Immature natural killer cell (primary cell): ENCODE results near the gene SYTL3. TPM values are rescaled to one million over a fixed set of nuclear protein-coding genes. Genes with fewer than 3 reads are reported as not detected.

Experiments used
- DNase-seq, 3 donors: peaks; one replicate each; pipeline ENCODE4 v3.0.0; 2022; ENCODE audit warnings: mixed read lengths in 1 of 3
- H3K27ac Mint-ChIP-seq, 6 donors: one replicate each; pipeline ENCODE4 v1.8.0; 2020; ENCODE audit warnings: mixed read lengths in 6 of 6, mild to moderate bottlenecking in 5 of 6, inconsistent platforms in 4 of 6, moderate library complexity in 3 of 6
- H3K27me3 Mint-ChIP-seq, 3 donors: one replicate each; pipeline ENCODE4 v1.8.0; 2020 to 2021; ENCODE audit warnings: low read depth in 3 of 3, mild to moderate bottlenecking in 3 of 3, mixed read lengths in 3 of 3, moderate library complexity in 3 of 3, inconsistent platforms in 1 of 3
- H3K36me3 Mint-ChIP-seq, 3 donors: one replicate each; pipeline ENCODE4 v1.8.0; 2020; ENCODE audit warnings: mixed read lengths in 3 of 3, inconsistent platforms in 2 of 3, mild to moderate bottlenecking in 2 of 3
- H3K4me1 Mint-ChIP-seq, 2 donors: one replicate each; pipeline ENCODE4 v1.8.0; 2020; ENCODE audit warnings: inconsistent platforms in 2 of 2, mild to moderate bottlenecking in 2 of 2, mixed read lengths in 2 of 2, moderate library complexity in 1 of 2
- H3K4me3 Mint-ChIP-seq, 5 donors: one replicate each; pipeline ENCODE4 v1.8.0; 2020; ENCODE audit warnings: mild to moderate bottlenecking in 5 of 5, mixed read lengths in 5 of 5, inconsistent platforms in 3 of 5, moderate library complexity in 3 of 5
- H3K9me3 Mint-ChIP-seq, 6 donors: one replicate each; pipeline ENCODE4 v1.8.0; 2020; ENCODE audit warnings: mild to moderate bottlenecking in 6 of 6, mixed read lengths in 6 of 6, inconsistent platforms in 4 of 6, moderate library complexity in 3 of 6
- polyA plus RNA-seq, 3 donors: library from polyadenylated mRNA; unstranded; fragments of 300-500 nt; fragmentation: Illumina TruSeq; gene quantifications; one replicate each; pipeline ENCODE4 v1.2.3, GENCODE V29; 2021

Gene SYTL3
- polyA plus RNA-seq, 3 donors from 2014 or later = 45.4 to 56.5 (median 52.0) TPM

GRCh38 chr6:158706369-158706982, 56.6 kb downstream of the SYTL3 start:
- Mint-ChIP-seq H3K36me3 (peaks cover 20 to 32% (median 23%) of the 10 kb centered on the region in 3 donors), H3K27me3 (peaks cover 2 to 8% (median 4%) of the 10 kb centered on the region in 3 donors), H3K4me1 (peaks cover 32 to 33% of the 10 kb centered on the region in 2 donors), H3K4me3 (no peak overlapping the region), H3K27ac (peak overlapping the region in 4 of 6 donors; percentile 24 to 65 (median 52)), H3K9me3 (no peaks in the 10 kb centered on the region)
- no peak for DNase-seq

- DNase-seq = no peak
- Mint-ChIP-seq H3K4me1 (peaks cover 29 to 35% of the 10 kb centered on the region in 2 donors), H3K4me3 (no peak overlapping the region), H3K27ac (peak overlapping the region in 4 of 6 donors; percentile 2 to 65 (median 14)), H3K9me3 (no peaks in the 10 kb centered on the region), H3K27me3 (peaks cover 2 to 8% (median 4%) of the 10 kb centered on the region in 3 donors), H3K36me3 (peaks cover 20 to 39% (median 23%) of the 10 kb centered on the region in 3 donors)
These were observed 57.4 kb downstream of the SYTL3 start for GRCh38 chr6:158707120-158707820.

GRCh38 chr6:158707821-158708195, 58.0 kb downstream of the SYTL3 start:
- Mint-ChIP-seq H3K9me3 (no peaks in the 10 kb centered on the region), H3K4me1 (peaks cover 29 to 35% of the 10 kb centered on the region in 2 donors), H3K27ac (peak overlapping the region in 2 of 6 donors; percentile 2 to 21), H3K4me3 (no peak overlapping the region), H3K27me3 (peaks cover 2 to 8% (median 4%) of the 10 kb centered on the region in 3 donors), H3K36me3 (peaks cover 20 to 41% (median 23%) of the 10 kb centered on the region in 3 donors)
- DNase-seq = no peak

- peak overlapping the region in 2 of 6 donors; percentile 5 to 46 for H3K27ac Mint-ChIP-seq
- no peak for DNase-seq
- peaks cover 31 to 37% of the 10 kb centered on the region in 2 donors for H3K4me1 Mint-ChIP-seq
- peaks cover 24 to 45% (median 28%) of the 10 kb centered on the region in 3 donors for H3K36me3 Mint-ChIP-seq
- no peak overlapping the region for H3K4me3 Mint-ChIP-seq
- H3K27me3 Mint-ChIP-seq = peaks cover 2 to 8% (median 4%) of the 10 kb centered on the region in 3 donors
- no peaks in the 10 kb centered on the region for H3K9me3 Mint-ChIP-seq
These were observed 58.4 kb downstream of the SYTL3 start for GRCh38 chr6:158708239-158708638.

- H3K36me3 Mint-ChIP-seq = peaks cover 31 to 59% (median 40%) of the 10 kb centered on the region in 3 donors
- no peaks in the 10 kb centered on the region for H3K9me3 Mint-ChIP-seq
- DNase-seq = no peak
- H3K4me3 Mint-ChIP-seq = no peak overlapping the region
- peaks cover 30 to 39% of the 10 kb centered on the region in 2 donors for H3K4me1 Mint-ChIP-seq
- H3K27me3 Mint-ChIP-seq = peaks cover 4 to 7% (median 5%) of the 10 kb centered on the region in 3 donors
- H3K27ac Mint-ChIP-seq = peak overlapping the region in 2 of 6 donors; percentile 2 to 3
These were observed 60.0 kb downstream of the SYTL3 start for GRCh38 chr6:158709809-158710208.

GRCh38 chr6:158711264-158711663, 61.4 kb downstream of the SYTL3 start:
- Mint-ChIP-seq H3K9me3 (no peaks in the 10 kb centered on the region), H3K4me1 (peaks cover 35 to 53% of the 10 kb centered on the region in 2 donors), H3K4me3 (no peak overlapping the region), H3K27ac (peak overlapping the region in 5 of 6 donors; percentile 31 to 75 (median 42)), H3K27me3 (peaks cover 0 to 7% (median 4%) of the 10 kb centered on the region in 3 donors), H3K36me3 (peaks cover 39 to 70% (median 46%) of the 10 kb centered on the region in 3 donors)
- DNase-seq = no peak

- H3K36me3 Mint-ChIP-seq = peaks cover 40 to 60% (median 41%) of the 10 kb centered on the region in 3 donors
- H3K27me3 Mint-ChIP-seq = peaks cover 10 to 15% (median 13%) of the 10 kb centered on the region in 3 donors
- H3K4me1 Mint-ChIP-seq = peaks cover 51 to 75% of the 10 kb centered on the region in 2 donors
- DNase-seq = no peak
- no peaks in the 10 kb centered on the region for H3K9me3 Mint-ChIP-seq
- no peak overlapping the region for H3K4me3 Mint-ChIP-seq
- H3K27ac Mint-ChIP-seq = peak overlapping the region in 3 of 6 donors; percentile 45 to 57 (median 55)
These were observed 63.6 kb downstream of the SYTL3 start for GRCh38 chr6:158713469-158713868.

- H3K36me3 Mint-ChIP-seq = peaks cover 34 to 51% (median 35%) of the 10 kb centered on the region in 3 donors
- H3K4me3 Mint-ChIP-seq = no peak overlapping the region
- H3K9me3 Mint-ChIP-seq = no peaks in the 10 kb centered on the region
- peaks cover 12 to 17% (median 12%) of the 10 kb centered on the region in 3 donors for H3K27me3 Mint-ChIP-seq
- H3K27ac Mint-ChIP-seq = peak overlapping the region; percentile 53 to 100 (median 72)
- DNase-seq = no peak
- peaks cover 64 to 87% of the 10 kb centered on the region in 2 donors for H3K4me1 Mint-ChIP-seq
These were observed 64.9 kb downstream of the SYTL3 start for GRCh38 chr6:158714706-158715105.

GRCh38 chr6:158715330-158716311, 65.8 kb downstream of the SYTL3 start:
- Mint-ChIP-seq H3K4me1 (peaks cover 70 to 89% of the 10 kb centered on the region in 2 donors), H3K36me3 (peaks cover 26 to 43% (median 28%) of the 10 kb centered on the region in 3 donors), H3K27ac (peak overlapping the region; percentile 80 to 100 (median 92)), H3K9me3 (no peaks in the 10 kb centered on the region), H3K4me3 (peak overlapping the region; percentile 21 to 80 (median 62)), H3K27me3 (peaks cover 12 to 22% (median 16%) of the 10 kb centered on the region in 3 donors)
- DNase-seq = peak in 1 of 3 donors; percentile 18

- Mint-ChIP-seq H3K4me1 (peaks cover 84 to 97% of the 10 kb centered on the region in 2 donors), H3K4me3 (peak overlapping the region; percentile 79 to 87 (median 84)), H3K36me3 (peaks cover 27 to 32% (median 27%) of the 10 kb centered on the region in 3 donors), H3K9me3 (no peaks in the 10 kb centered on the region), H3K27ac (peak overlapping the region; percentile 96 to 100 (median 99)), H3K27me3 (peaks cover 12 to 26% (median 18%) of the 10 kb centered on the region in 3 donors)
- peak; percentile 79 for DNase-seq
These were observed 67.8 kb downstream of the SYTL3 start for GRCh38 chr6:158717341-158718330.

- no peaks in the 10 kb centered on the region for H3K9me3 Mint-ChIP-seq
- peak overlapping the region; percentile 96 to 100 (median 99) for H3K27ac Mint-ChIP-seq
- H3K27me3 Mint-ChIP-seq = peaks cover 12 to 26% (median 18%) of the 10 kb centered on the region in 3 donors
- DNase-seq = no peak
- H3K4me1 Mint-ChIP-seq = peaks cover 81 to 95% of the 10 kb centered on the region in 2 donors
- peaks cover 23 to 29% (median 24%) of the 10 kb centered on the region in 3 donors for H3K36me3 Mint-ChIP-seq
- H3K4me3 Mint-ChIP-seq = peak overlapping the region; percentile 79 to 87 (median 84)
These were observed 68.7 kb downstream of the SYTL3 start for GRCh38 chr6:158718461-158719046.
